NCI-H146 treated with DMSO at 0.1 percent for 48 hours (cell line): ENCODE results near the gene C6orf120.

Experiments used
- DNase-seq: peaks from one replicate; lab custom pipeline; 2025; ENCODE audit not compliant: unreplicated experiment; lab: John Stamatoyannopoulos, UW

Gene C6orf120

DNA sequence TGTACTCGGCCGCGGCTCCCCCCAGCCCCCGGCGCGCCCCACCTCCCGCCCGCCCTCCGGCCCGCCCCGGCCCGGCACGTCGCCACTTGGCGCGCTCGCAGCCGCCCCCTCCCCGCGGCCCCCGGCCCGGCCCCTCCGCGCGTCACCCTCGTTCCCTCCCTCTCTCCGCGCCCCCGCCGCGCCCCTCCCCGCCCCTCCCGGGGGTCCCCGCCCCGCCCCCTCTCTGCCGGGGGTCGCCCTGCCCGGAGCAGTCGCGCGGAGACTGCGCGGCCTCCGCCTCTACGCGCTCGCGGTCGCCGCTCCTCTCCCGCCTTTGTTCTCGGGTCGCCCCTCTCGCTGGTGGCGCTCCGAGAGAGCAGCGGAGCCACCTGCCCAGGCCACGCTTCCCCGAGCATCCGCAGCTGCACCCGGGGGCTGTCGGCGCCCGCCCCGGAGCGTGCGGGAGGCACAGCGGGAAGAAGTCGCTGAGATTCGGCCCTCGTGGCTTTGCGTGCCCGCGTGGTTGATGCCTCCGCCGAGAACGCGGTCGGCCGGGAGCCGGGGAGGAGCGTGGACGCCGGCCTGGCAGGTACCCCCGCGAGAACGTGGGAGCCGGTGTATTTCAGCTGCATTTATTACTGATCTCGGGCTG lies 22.7 kb downstream of the C6orf120 start, which contains the start of gene PHF10:
Gene PHF10, minus strand, starts transcription at position 7 of the 631 bp plus-strand sequence. CDS start 569 bp downstream, outside the sequence.
- DNase-seq: peak; percentile 90

DNA sequence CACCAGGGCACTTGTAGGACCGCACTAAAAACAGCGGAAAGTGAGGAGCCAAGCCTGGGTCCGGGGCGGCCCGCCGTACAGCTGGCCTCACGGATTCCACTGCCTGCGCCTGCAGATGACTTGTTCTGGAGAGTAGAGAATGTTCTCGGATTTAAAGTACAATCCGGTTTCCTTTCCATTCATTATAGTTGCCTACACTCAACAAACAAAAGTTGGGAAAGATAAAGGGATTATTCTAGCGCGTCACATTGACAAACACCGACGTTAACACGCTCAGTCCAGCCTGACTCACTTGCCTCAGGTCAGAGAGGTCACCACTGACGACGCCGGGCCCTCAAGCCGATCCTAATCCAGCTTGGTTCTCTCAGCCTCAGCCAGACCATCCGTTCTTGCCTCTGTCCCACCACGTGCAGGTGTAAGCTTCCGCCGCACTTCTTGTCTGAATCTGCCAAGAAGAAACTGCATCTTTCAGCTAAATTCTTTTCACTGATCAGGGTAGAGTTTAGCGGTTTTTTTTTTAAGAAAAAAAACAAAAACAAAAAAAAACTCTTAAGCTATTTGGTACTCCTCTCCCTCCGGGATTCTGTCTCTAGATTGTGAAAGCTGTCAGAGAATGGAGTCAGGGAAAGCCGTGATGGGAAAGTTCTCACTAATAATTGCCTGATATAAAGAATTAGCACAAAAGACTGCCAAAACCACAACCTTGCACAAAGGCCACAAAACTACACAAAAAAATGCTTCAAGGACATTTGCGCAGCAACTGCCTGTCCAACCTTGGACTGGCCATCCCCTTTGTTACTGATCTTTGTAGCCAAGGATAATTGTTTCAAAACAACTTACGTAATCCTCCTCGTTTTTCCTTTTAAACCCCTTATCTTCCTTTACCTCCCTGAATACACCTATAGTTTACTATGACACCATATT lies 23.5 kb downstream of the C6orf120 start:
- DNase-seq: peak; percentile 52

DNA sequence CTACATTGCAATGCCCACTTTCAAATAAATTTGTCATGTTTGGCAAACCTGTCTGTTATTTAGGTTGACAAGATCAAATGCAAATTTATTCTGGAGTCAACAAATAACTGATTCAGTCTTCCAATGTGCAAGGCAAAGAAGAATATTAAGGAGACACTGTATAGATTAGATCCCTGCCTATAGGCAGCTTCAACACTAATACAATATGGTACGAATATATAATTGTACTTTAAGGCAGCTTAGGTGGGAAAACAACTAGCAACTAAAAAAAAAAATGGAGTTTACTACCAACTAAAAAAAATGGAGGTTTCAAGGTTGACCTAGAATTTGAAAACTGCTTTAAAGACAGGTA lies 24.1 kb downstream of the C6orf120 start:
- DNase-seq: no peak

DNA sequence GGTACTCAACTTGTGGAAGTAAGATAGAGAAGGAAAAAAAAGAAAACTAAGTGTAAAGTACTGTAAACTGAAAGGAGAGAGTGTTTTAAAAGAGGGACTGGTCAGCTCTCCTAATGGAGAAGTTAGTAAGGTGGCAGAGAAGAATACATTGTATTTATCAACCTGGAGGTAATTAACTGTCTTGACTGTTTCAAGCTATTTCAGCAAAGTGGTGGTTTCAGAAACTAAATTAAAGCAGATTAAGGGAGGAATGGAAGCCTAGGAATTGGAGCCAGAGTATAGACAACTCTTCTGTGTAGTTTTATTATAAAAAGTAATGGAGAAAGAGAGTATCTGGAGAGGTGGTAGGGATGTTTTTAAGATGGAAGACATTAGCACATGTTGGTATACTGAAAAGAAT lies 25.0 kb downstream of the C6orf120 start:
- no peak for DNase-seq

DNA sequence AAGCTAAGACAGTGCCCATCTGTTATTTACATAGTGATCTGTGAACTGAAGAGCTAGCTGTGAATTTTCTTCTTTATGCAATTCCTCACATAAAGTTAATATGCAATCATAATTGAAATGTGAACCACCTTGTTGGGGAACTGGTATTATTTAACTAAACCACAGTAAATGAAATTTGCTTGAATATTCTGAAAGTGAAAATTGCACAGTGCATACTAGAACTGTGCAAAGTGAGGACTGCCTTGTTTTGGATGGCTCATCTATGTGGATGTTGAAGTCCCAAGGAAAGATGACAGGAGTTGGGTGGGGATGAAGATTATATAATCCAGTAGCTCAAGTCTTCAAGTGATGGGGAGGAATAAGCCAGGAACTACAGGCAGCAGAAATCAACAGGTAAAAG lies 28.0 kb downstream of the C6orf120 start:
- no peak for DNase-seq

DNA sequence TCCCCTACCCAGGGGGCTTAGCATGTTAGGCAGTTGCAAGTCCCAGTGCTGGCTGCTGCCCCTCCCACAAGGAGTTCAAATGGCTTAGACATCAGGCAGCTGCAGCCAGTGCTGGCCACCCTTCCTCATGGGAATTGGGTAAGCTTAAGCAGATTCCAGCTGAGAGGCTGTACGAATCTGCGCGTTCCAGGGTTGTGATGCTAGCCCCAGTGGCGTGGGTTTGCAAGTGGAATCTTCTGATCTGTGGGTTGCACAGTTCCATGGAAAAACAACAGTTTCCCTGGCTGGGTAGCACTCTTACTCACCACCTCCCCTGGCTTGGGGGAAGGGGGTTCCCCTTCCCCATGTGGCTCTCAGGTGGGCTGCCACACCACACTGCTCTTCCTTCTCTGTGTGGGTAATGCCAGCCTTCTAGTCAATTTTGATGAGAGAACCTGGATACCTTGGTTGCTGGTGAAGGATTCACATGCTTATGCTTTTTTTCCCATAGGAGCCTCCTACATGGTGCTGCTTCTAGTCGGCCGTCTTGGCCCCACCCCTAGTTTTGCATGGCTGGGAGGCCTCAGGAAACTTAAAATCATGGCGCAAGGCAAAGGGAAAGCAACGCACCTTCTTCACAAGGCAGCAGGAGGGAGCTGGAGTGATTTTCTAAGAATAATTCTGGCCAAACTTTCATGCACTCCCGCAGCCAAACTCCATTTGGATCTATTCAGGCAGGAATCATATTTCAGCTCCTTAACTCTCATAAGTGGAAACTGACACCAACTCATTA lies 36.5 kb downstream of the C6orf120 start:
- DNase-seq: no peak

DNA sequence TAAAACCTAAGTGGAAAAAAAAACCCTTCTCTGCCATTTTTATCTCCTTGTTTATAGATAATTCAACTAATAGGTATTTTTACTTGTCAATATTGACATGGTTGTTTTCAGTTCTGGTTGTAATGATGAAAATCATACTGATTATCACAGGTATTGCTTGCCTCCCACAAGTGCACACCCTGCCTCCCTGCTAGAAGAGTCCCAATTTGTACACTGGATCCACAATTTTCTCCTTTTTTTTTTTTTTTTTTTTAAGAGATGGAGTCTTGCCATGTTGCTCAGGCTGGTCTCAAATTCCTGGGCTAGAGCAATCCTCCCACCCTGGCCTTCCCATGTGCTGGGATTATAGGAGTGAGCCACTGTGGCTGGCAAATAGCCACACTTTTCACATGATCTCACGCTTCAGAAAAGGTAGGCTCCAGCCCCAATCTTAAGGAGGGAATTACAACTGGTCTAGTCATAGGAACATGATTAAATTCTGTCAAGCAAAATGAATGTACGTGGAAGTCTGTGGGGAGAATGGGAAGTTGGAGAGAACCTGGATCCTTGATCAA lies 37.1 kb downstream of the C6orf120 start:
- DNase-seq: no peak

DNA sequence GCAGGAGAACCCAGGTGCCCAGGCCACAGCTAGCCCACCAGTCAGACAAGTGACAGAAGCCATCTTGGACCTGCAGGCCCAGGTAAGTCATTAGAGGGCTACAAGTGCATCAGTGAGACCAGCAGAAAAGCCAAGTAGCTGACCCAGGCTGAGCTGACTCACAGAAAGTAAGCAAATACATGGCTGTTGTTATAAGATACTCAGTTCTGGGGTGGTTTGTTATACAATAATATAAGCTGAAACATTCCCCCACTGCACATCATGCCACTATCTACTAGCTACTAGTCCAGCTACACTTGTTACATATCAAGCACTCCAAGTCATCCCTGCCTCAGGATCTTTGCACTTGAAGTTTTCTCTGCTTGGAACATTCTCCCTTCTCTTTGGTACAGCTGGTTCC lies 39.4 kb downstream of the C6orf120 start:
- no peak for DNase-seq

DNA sequence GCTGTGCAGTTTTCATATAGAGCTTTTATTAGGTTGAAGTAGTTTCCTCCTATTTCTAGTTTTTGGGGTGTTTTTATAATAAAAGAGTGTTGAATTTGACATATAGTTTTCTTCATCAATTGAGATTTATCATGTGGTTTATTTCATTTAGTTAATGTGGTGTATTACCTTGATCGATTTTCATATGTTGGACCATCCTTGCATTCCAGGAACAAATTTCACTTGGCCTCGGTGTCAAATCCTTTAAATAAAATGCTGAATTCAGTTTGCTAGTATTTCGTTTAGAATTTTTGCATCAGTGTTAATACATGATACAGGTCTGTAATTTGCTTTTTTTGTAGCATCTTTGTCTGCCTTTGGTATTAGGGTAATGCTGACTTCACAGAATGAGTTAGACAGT lies 43.5 kb downstream of the C6orf120 start:
- no peak for DNase-seq

DNA sequence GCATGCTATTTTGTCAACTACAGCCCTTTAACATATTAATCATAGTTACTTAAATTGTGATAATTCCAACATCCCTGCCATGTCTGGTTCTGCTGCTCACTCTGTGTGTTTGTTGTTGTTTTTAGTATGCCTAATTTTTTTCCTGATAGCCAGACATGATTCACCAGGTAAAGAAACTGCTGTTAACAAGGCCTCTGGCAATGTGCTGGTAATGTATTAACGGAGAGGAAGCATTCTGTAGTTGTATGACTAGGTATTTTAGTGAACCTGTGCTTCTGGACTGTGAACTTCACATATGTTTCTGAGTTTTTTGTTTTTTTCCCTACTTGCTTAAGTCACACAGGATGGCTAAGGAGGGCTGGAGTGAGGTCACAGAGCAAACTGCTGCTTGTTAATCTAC lies 44.6 kb downstream of the C6orf120 start:
- DNase-seq: no peak

DNA sequence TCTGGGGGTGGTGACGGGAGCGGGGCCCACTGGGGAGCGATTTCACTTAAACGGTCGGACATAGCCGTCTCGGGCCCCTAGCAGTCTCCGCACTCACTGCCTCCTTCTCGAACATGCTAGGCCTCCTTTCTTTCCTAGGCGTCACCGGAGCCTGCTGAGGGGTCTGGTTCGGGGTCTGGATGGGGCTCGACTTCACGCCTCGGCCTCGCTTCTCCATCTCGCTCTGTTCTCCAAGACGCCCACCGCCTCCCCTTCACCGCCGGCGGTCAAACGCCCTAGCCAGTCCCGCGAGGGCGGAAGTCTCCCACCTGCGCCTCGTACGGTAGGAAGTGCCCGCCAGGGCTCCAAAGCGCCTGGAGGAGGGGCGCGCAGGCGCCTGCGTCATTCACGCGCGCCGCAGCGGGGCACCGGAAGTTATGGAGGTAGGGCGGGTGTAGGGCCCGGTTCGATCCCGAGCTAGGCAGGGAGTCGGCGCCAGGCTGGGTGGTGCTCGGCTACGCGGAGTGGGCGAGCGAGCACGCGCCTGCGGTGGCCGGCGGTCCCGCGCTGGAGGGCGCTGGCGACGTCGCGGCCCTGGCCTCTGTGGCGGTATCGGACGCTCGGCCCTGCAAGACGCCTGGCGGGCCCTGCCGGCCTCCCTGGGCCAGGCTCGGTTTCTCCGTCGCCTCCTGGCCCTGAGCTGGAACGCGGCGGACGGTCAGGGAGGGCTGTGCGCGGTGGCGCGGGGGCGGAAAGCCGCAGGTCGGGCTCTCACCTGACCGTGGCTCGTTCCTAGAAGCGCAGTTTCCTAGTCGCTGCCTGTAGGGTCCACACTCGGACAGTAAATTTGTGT lies 49.5 kb downstream of the C6orf120 start, which contains the start of the genes DYNLT2 and ERMARD:
Gene DYNLT2, minus strand, starts transcription at position 331 of the 832 bp plus-strand sequence. Its CDS starts 114 bp downstream, at position 217.
Gene ERMARD, plus strand, starts transcription at position 381 of the 832 bp plus-strand sequence. Its CDS starts 36 bp downstream, at position 417.
- peak; percentile 96 for DNase-seq

DNA sequence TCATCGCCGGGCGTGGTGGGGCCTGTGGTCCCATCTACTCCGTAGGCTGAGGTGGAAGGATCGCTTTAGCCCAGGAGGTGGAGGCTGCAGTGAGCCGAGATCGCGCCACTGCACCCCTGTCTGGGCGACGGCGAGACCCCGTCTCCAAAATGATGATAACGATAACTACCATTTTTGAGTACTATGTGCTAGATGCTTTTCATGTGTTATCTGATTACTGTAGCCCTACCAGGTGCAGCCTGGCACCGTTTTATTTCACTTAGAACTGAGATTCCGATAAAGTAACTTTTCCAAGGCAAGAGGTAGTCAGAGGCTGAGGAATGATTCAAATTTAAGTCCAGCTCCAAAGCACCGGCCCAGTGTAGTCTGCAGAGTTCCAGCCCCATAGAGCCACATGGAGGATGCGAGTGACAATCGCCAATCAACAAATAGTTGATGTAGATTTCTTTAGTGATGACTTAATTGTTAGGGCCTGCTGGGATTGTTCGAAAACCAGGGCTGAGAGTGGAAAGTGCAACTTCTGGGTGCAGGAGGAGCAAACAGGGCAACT lies 50.2 kb downstream of the C6orf120 start:
- peak; percentile 61 for DNase-seq
